Heart left ventricle (tissue), 16 donors: Measurements from ENCODE around the gene KCNQ2. TPM values are rescaled to one million over a fixed set of nuclear protein-coding genes. Genes with fewer than 3 reads are reported as not detected.

ENCODE experiments used
- ATAC-seq, 4 donors: fragments of 200-7000 bp; cut with Tn5 transposase; one replicate each; pipeline ENCODE4 v1.9.1; 2020 to 2022; ENCODE audit warnings: moderate library complexity in 4 of 4, mild to moderate bottlenecking in 3 of 4, moderate number of reproducible peaks in 1 of 4
- DNase-seq, 5 donors: peaks; one replicate each; pipeline ENCODE4 v3.0.0-alpha.2; 2020
- H3K27ac ChIP-seq, 12 donors: fragments of 200-600 bp; sonication (generic) in 4 of 12; one replicate each; pipeline versions ENCODE4 v1.5.0 to v1.8.0; 2016 to 2022; ENCODE audit warnings: mild to moderate bottlenecking in 2 of 12
- H3K27me3 ChIP-seq, 9 donors: fragments of 200-600 bp; sonication (generic) in 2 of 9; one replicate each; pipeline versions ENCODE4 v1.5.1 to v1.8.0; 2016 to 2022; ENCODE audit warnings: mild to moderate bottlenecking in 3 of 9
- H3K36me3 ChIP-seq, 9 donors: fragments of 200-600 bp; sonication (generic) in 2 of 9; one replicate each; pipeline versions ENCODE4 v1.5.0 to v1.8.0; 2018 to 2022; ENCODE audit warnings: mild to moderate bottlenecking in 2 of 9
- H3K4me1 ChIP-seq, 12 donors: fragments of 200-600 bp; sonication (generic) in 4 of 12; one replicate each; pipeline versions ENCODE4 v1.5.0 to v1.8.0; 2016 to 2022; ENCODE audit warnings: mild to moderate bottlenecking in 3 of 12
- H3K4me3 ChIP-seq, 12 donors: fragments of 200-600 bp; sonication (generic) in 4 of 12; one replicate each; pipeline versions ENCODE4 v1.5.0 to v1.8.0; 2017 to 2022; ENCODE audit warnings: mild to moderate bottlenecking in 9 of 12, moderate library complexity in 4 of 12
- H3K9me3 ChIP-seq, 12 donors: fragments of 200-600 bp; sonication (generic) in 4 of 12; one replicate each; pipeline versions ENCODE4 v1.5.0 to v1.8.0; 2016 to 2022; ENCODE audit warnings: mild to moderate bottlenecking in 1 of 12
- POLR2A ChIP-seq, 2 donors: fragments of 450-650 bp; IDR thresholded peaks; one replicate each; pipeline ENCODE4 v1.6.1; 2017; ENCODE audit warnings: antibody characterized with exemption in 2 of 2, mild to moderate bottlenecking in 2 of 2, moderate library complexity in 2 of 2
- WGBS, 4 donors: extraction: QIAGEN DNeasy Blood & Tissue Kit in 2 of 4; methylation state at CpG; one replicate each; pipeline versions ENCODE4 v1.1.5 to v1.1.7; 2013 to 2018; 5-methylcytosine and 5-hydroxymethylcytosine counted together
- intact Hi-C, 10 donors: fragments of 100-400 bp; cut with DNase I; formaldehyde crosslinking; loops; one replicate each; pipeline versions ENCODE4 v1.11.1 to v1.14.2; 2022
- polyA plus RNA-seq, 2 donors: library from polyadenylated mRNA; stranded (reverse); fragments of 200-250 nt; gene quantifications; one replicate each; pipeline ENCODE4 v1.2.3, GENCODE V29; 2013
- total RNA-seq, 9 donors: library from RNA; depleted of rRNA in 2 of 9; stranded (reverse); fragments of >200 nt in 2 of 9; fragmentation: NEBNext Ultra II Directional in 3 of 9; extraction: Animal tissue kit (Norgen Biotek cat#: 25700) in 3 of 9; gene quantifications; one replicate each; pipeline versions ENCODE4 v1.1.0 to v1.2.4, GENCODE V29; 2016 to 2023
- TF ChIP-seq, protein P1 (sequence below), 12 donors: fragments of 200-600 bp; sonication (generic) in 4 of 12; IDR thresholded peaks; one replicate each; pipeline versions ENCODE4 v1.5.0 to v1.8.0; 2018 to 2022; ENCODE audit warnings: antibody characterized with exemption in 12 of 12, mild to moderate bottlenecking in 5 of 12
- donor health status: ischemic (EF 13 %, LVEDD 7.1; RV severe dilation, severe dysfunction).
- donor health status: healthy with polysubstance abuse.
- donor health status: DM: no; HTN: yes; CAD: no.
- donor health status: DM: no; HTN: no; CAD: no.
- donor health status: ischemic (EF 25% LVEDD 6.9; RV normal size, moderate dysfunction).
- donor health status: ischemic (EF 25% LVEDD 5.7; RV mildly dilated, moderate dysfunction).
- donor health status: healthy.
- donor health status: DM: yes; HTN: yes; CAD: no.
- donor health status: ischemic (EF 35%, LVEDD 5.7; RV mildly dilated, moderate dysfunction).
- donor health status: nonischemic (EF 11% LVEDD 7.7; RV severe dilation, severe dysfunction).
- donor health status: DM: yes; HTN: yes; CAD: no.
- donor health status: PGD.
- donor health status: ischemic (EF 29% LVEDD 5.4; RV normal size, mild dysfunction).
- donor health status: nonischemic (EF 23%, LVEDD 6.1; RV moderate dilation, normal function).

Gene KCNQ2
- total and polyA plus RNA-seq, 11 donors, result 0.06 to 2.6 (median 0.65) TPM; not detected in 7

DNA sequence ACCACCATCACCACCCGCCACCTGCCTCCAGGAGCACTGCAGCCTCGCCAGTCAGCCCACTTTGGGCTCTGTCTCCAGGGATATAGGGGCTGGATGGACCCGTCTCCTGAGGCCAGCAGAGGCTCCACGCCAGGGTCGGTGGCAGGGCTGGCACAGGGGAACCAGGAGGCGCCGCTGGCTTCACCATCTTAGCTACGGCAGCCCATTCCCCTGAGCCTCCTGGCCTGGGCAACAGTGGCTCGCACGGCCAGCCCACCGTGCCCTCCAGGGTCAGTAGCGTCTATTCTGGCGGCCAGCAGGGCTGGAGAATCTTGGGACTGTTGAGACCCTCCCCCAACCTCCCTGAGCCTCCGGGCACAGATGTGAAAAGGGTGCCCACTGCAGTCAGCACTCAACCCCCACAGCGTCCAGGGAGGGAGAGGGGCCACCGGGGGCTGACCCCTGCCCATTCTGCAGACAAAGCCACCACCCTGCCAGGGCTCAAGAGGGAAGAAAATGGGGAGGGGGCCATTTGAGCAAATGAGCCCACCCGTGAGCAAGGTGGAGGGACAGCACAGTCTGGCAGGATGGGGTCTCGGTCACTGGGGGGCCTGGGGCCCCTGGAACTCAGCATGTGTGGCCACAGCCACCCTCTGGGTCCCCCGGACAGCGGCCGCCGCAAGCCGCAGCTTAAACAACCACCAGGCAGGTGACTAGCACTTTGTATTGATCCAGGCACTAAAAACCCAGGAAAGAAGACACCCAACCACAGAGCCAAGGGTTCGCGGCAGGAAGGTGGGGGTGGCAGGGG, 28.7 kb downstream of the KCNQ2 start:
- Histone ChIP-seq H3K36me3 (no peaks in the 10 kb centered on the region), H3K27ac (no peak overlapping the region), H3K4me3 (peak overlapping the region in 1 of 12 donors; percentile 46), H3K9me3 (no peaks in the 10 kb centered on the region), H3K4me1 (peaks cover 0 to 8% (median 0%) of the 10 kb centered on the region in 12 donors), H3K27me3 (peaks cover 0 to 27% (median 0%) of the 10 kb centered on the region in 9 donors)
- no peak for ATAC-seq
- intact Hi-C loops, result loop anchor here in 2 of 10 donors (5.0 to 10.0 kb wide), 2 partner anchors 78 to 81 kb away; partner anchors contain the start of gene PPDPF (in 2 of the 2)
- DNase-seq, result no peak
- TF ChIP-seq, protein P1, sequence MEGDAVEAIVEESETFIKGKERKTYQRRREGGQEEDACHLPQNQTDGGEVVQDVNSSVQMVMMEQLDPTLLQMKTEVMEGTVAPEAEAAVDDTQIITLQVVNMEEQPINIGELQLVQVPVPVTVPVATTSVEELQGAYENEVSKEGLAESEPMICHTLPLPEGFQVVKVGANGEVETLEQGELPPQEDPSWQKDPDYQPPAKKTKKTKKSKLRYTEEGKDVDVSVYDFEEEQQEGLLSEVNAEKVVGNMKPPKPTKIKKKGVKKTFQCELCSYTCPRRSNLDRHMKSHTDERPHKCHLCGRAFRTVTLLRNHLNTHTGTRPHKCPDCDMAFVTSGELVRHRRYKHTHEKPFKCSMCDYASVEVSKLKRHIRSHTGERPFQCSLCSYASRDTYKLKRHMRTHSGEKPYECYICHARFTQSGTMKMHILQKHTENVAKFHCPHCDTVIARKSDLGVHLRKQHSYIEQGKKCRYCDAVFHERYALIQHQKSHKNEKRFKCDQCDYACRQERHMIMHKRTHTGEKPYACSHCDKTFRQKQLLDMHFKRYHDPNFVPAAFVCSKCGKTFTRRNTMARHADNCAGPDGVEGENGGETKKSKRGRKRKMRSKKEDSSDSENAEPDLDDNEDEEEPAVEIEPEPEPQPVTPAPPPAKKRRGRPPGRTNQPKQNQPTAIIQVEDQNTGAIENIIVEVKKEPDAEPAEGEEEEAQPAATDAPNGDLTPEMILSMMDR (IDR thresholded peaks at IDR 0.05), result no peak
- no peak for TF ChIP-seq POLR2A (IDR thresholded peaks at IDR 0.05)
- 89 to 92% (median 90%) methylated on average over 25 of the region's 25 CpGs for WGBS, 4 donors

DNA sequence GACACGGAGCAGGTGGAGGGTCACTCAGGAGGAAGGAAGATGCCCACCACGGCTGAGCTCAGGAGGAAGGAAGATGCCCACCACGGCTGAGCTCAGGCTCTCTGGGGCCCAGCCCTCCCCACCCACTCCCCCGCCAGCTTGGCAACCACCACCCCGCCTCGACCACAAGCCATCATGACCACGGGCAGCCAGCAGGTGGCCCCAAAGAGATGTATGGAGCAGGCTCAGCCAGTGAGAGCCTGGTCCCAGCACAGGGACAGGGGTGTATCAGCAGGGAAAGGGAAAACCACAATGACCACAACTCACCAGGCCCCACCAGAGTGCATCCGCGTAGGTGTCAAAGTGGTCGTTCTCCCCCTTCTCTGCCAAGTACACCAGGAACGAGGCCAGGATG, 30.4 kb downstream of the KCNQ2 start:
- peak in 4 of 5 donors; percentile 53 to 76 (median 72) for DNase-seq
- 30 to 36% (median 31%) methylated on average over 9 to 11 of the region's 11 CpGs for WGBS, 4 donors
- ATAC-seq, result peak; percentile 54 to 80 (median 70)
- TF ChIP-seq, protein P1 (IDR thresholded peaks at IDR 0.05), result peak; percentile 27 to 61 (median 44)
- no peak for TF ChIP-seq POLR2A (IDR thresholded peaks at IDR 0.05)
- peaks cover 0 to 18% (median 0%) of the 10 kb centered on the region in 9 donors for H3K27me3 ChIP-seq
- H3K4me1 ChIP-seq, result peaks cover 0 to 8% (median 0%) of the 10 kb centered on the region in 12 donors
- H3K4me3 ChIP-seq, result no peak overlapping the region
- no peak overlapping the region for H3K27ac ChIP-seq
- H3K9me3 ChIP-seq, result no peaks in the 10 kb centered on the region
- no peaks in the 10 kb centered on the region for H3K36me3 ChIP-seq
- intact Hi-C loops, result loop anchor here in 2 of 10 donors (5.0 to 10.0 kb wide), 2 partner anchors 80 to 83 kb away; partner anchors contain the start of gene PPDPF (in 2 of the 2)

DNA sequence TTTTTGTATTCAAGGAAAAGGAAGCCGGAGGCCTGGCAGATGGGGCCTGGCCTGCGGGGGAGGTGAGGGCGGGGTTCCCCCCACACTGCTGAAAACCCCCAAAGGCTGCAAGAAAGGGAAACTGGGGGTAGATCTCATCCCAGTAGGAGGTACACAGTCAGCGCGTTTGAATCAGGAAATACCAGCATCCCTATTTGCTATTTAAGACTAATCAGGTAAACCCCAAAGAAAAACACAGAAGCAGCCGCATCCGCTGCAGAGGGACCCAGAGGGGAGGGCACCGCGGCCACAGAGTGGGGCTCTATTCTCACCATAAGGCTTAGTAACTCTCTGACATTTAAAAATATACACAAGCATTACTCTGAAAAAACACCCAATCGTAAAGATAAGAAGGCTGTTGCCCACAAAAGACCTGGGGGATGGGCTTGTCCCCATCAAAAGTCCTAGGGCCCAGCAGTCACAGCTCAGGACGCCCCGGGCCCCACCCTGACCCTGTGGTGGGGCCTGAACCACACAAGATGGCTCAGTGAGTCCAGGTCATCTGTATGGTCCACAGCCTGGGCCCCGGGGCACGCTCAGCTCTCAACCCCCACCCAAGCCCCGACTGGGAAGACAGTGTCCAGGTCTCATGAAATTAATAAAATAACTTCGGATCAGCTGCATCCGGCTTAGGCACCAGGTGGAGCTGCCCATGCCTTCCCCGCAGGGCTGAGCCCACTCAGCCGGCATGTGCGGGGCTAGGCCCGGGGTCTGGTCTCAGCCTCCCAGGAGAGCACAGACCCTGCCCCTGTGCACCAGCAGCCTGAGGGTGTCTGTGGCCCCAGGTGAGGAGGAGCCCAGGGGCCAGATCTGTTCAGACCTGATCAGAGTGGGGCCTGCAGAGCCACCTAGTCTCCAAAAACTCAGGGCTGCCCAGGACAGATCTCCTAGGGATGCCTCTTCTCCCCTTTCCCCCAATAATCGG, 31.0 kb downstream of the KCNQ2 start:
- Histone ChIP-seq H3K4me3 (no peak overlapping the region), H3K9me3 (no peaks in the 10 kb centered on the region), H3K36me3 (no peaks in the 10 kb centered on the region), H3K4me1 (peaks cover 0 to 8% (median 0%) of the 10 kb centered on the region in 12 donors), H3K27me3 (peaks cover 0 to 18% (median 0%) of the 10 kb centered on the region in 9 donors), H3K27ac (no peak overlapping the region)
- TF ChIP-seq, protein P1 (IDR thresholded peaks at IDR 0.05), result no peak
- no peak for TF ChIP-seq POLR2A (IDR thresholded peaks at IDR 0.05)
- ATAC-seq, result peak in 1 of 4 donors; percentile 5
- WGBS, 4 donors, result 50 to 65% (median 55%) methylated on average over 16 to 22 of the region's 22 CpGs
- intact Hi-C loops, result loop anchor here in 2 of 10 donors (5.0 to 10.0 kb wide), 2 partner anchors 81 to 83 kb away; partner anchors contain the start of gene PPDPF (in 2 of the 2)
- DNase-seq, result no peak
